Keratinocyte (primary cell): Measurements from ENCODE around the gene AFF2. TPM values are rescaled to one million over a fixed set of nuclear protein-coding genes. Genes with fewer than 3 reads are reported as not detected.

ENCODE experiments used
- DNase-seq: peaks from one replicate; pipeline ENCODE4 v3.0.0-alpha.2; 2011; ENCODE audit warnings: low read depth, missing footprints, low spot score
- FAIRE-seq: peaks from 2 replicates; lab custom pipeline; 2011; peaks lifted over from hg19 to GRCh38; lab: Jason Lieb, UNC
- H2AFZ ChIP-seq: 2 replicates; pipeline ENCODE4 v1.6.0; 2012; ENCODE audit warnings: low read length, control low read depth, inconsistent platforms; ENCODE audit not compliant: control insufficient read depth
- H3K27ac ChIP-seq: 2 replicates; pipeline ENCODE4 v1.5.1; 2011; ENCODE audit warnings: low read length; ENCODE audit not compliant: control insufficient read depth, insufficient read depth
- H3K27me3 ChIP-seq: 3 replicates; pipeline ENCODE4 v1.6.0; 2011; ENCODE audit warnings: low read length; ENCODE audit not compliant: control insufficient read depth, insufficient read depth; ENCODE audit errors: extremely low read depth
- H3K36me3 ChIP-seq, 2 experiments: 2 replicates in 1 of 2; 3 replicates in 1 of 2; pipeline ENCODE4 v1.5.1; 2011; ENCODE audit warnings: low read length in 2 of 2, mild to moderate bottlenecking in 1 of 2; ENCODE audit not compliant: control insufficient read depth in 2 of 2, insufficient read depth in 2 of 2; ENCODE audit errors: extremely low read depth in 1 of 2
- H3K4me1 ChIP-seq: 3 replicates; pipeline ENCODE4 v1.5.1; 2011; ENCODE audit warnings: low read length; ENCODE audit not compliant: control insufficient read depth, insufficient read depth; ENCODE audit errors: extremely low read depth
- H3K4me2 ChIP-seq: 3 replicates; pipeline ENCODE4 v1.6.0; 2011; ENCODE audit warnings: low read depth, low read length; ENCODE audit not compliant: control insufficient read depth, insufficient read depth; ENCODE audit errors: extremely low read depth
- H3K4me3 ChIP-seq, 3 experiments: fragments of 200-600 bp in 1 of 3; sonication (generic) in 1 of 3; 2 replicates in 2 of 3; 3 replicates in 1 of 3; pipeline ENCODE4 v1.5.1; 2011 to 2016; ENCODE audit warnings: low read length in 3 of 3, mild to moderate bottlenecking in 3 of 3, control low read depth in 2 of 3, inconsistent platforms in 1 of 3, low read depth in 1 of 3, mixed read lengths in 1 of 3, mixed run types in 1 of 3, moderate library complexity in 1 of 3; ENCODE audit not compliant: control insufficient read depth in 2 of 3, insufficient read depth in 2 of 3; ENCODE audit errors: extremely low read depth in 1 of 3
- H3K79me2 ChIP-seq: 2 replicates; pipeline ENCODE4 v1.6.0; 2012; ENCODE audit warnings: low read length; ENCODE audit not compliant: control insufficient read depth, insufficient read depth
- H3K9ac ChIP-seq: 3 replicates; pipeline ENCODE4 v1.6.0; 2011; ENCODE audit warnings: low read length; ENCODE audit not compliant: control insufficient read depth, insufficient read depth; ENCODE audit errors: extremely low read depth
- H3K9me1 ChIP-seq: 3 replicates; pipeline ENCODE4 v1.6.0; 2011; ENCODE audit warnings: low read length; ENCODE audit not compliant: control insufficient read depth, insufficient read depth; ENCODE audit errors: extremely low read depth
- H3K9me3 ChIP-seq: 2 replicates; pipeline ENCODE4 v1.5.1; 2012; ENCODE audit warnings: low read depth, low read length; ENCODE audit not compliant: control insufficient read depth
- H4K20me1 ChIP-seq: 3 replicates; pipeline ENCODE4 v1.6.0; 2011; ENCODE audit warnings: low read length; ENCODE audit not compliant: control insufficient read depth, insufficient read depth; ENCODE audit errors: extremely low read depth
- EZH2 ChIP-seq: IDR thresholded peaks from one replicate; pipeline ENCODE4 v1.6.1; 2012; ENCODE audit warnings: inconsistent platforms, mild to moderate bottlenecking, low read length, moderate library complexity
- dilution Hi-C: fragments of 300-500 bp; cut with MboI; formaldehyde crosslinking; loops from one replicate; pipeline ENCODE4 v1.7.0; 2020; ENCODE audit warnings: low sequenced_read_pairs; ENCODE audit not compliant: extremely low pct_ligation_motif_present
- polyA plus RNA-seq, 5 experiments: library from polyadenylated mRNA; depleted of rRNA in 3 of 5; stranded (reverse) in 3 of 5; stranded (forward) in 1 of 5; unstranded in 1 of 5; fragments of >200 nt; gene quantifications; 1 replicate in 1 of 5; 2 replicates in 3 of 5; 3 replicates in 1 of 5; pipeline versions ENCODE4 v1.2.1 to v1.2.3, GENCODE V29; 2011 to 2012; ENCODE audit warnings: missing spikeins in 2 of 5, low read depth in 1 of 5, low replicate concordance in 1 of 5
- TF ChIP-seq, protein P1 (sequence below), 3 experiments: IDR thresholded peaks in 1 of 3; conservative IDR thresholded peaks in 1 of 3; optimal IDR thresholded peaks in 1 of 3; 2 replicates in 2 of 3; 3 replicates in 1 of 3; pipeline versions ENCODE3 to v1.5.1; 2011; ENCODE audit warnings: low read length in 3 of 3, mild to moderate bottlenecking in 3 of 3, moderate library complexity in 2 of 3, control low read depth in 1 of 3, inconsistent platforms in 1 of 3; ENCODE audit not compliant: insufficient read depth in 2 of 3; ENCODE audit errors: extremely low read depth in 1 of 3

AFF2 gene
- polyA plus RNA-seq, 1 donor (not counting 4 experiments of a cell fraction or from before 2014, with no cell fraction given): 0.01 TPM

DNA sequence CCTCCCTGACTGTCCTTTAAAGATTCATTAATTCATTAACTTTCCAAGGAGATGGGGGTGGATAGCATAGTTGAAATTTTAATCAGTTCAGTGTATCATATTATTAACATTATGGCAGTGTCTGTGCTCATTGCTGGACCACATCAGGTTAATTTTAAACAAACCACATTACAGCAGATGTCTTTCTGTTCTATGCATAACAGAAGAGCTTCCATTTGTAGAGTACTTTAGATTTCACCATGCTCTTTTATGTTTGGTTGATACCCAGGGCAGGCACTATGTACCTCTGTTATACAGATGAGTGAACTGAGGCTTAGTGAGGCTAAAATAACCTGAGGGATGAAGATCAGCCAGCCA is 41.1 kb downstream of the AFF2 start:
- Histone ChIP-seq H3K9me1 (no peaks in the 10 kb centered on the region), H2AFZ (no peak overlapping the region), H3K36me3 (no peaks in the 10 kb centered on the region), H4K20me1 (no peaks in the 10 kb centered on the region), H3K9me3 (no peaks in the 10 kb centered on the region), H3K79me2 (no peaks in the 10 kb centered on the region), H3K9ac (no peak overlapping the region), H3K4me3 (no peak overlapping the region), H3K4me2 (no peak overlapping the region), H3K27me3 (no peaks in the 10 kb centered on the region), H3K27ac (no peak overlapping the region), H3K4me1 (no peaks in the 10 kb centered on the region)
- FAIRE-seq (no peak), DNase-seq (no peak)
- dilution Hi-C loops: no loop called here
- TF ChIP-seq, protein P1, sequence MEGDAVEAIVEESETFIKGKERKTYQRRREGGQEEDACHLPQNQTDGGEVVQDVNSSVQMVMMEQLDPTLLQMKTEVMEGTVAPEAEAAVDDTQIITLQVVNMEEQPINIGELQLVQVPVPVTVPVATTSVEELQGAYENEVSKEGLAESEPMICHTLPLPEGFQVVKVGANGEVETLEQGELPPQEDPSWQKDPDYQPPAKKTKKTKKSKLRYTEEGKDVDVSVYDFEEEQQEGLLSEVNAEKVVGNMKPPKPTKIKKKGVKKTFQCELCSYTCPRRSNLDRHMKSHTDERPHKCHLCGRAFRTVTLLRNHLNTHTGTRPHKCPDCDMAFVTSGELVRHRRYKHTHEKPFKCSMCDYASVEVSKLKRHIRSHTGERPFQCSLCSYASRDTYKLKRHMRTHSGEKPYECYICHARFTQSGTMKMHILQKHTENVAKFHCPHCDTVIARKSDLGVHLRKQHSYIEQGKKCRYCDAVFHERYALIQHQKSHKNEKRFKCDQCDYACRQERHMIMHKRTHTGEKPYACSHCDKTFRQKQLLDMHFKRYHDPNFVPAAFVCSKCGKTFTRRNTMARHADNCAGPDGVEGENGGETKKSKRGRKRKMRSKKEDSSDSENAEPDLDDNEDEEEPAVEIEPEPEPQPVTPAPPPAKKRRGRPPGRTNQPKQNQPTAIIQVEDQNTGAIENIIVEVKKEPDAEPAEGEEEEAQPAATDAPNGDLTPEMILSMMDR (optimal IDR thresholded peaks at IDR 0.05 in 1 of 3, IDR thresholded peaks at IDR 0.05 in 1 of 3, conservative IDR thresholded peaks at IDR 0.05 in 1 of 3; ENCODE audit: extremely low read depth in 1 of 3, insufficient read depth in 2 of 3, low read length in 3 of 3): no peak
- no peak for TF ChIP-seq EZH2

DNA sequence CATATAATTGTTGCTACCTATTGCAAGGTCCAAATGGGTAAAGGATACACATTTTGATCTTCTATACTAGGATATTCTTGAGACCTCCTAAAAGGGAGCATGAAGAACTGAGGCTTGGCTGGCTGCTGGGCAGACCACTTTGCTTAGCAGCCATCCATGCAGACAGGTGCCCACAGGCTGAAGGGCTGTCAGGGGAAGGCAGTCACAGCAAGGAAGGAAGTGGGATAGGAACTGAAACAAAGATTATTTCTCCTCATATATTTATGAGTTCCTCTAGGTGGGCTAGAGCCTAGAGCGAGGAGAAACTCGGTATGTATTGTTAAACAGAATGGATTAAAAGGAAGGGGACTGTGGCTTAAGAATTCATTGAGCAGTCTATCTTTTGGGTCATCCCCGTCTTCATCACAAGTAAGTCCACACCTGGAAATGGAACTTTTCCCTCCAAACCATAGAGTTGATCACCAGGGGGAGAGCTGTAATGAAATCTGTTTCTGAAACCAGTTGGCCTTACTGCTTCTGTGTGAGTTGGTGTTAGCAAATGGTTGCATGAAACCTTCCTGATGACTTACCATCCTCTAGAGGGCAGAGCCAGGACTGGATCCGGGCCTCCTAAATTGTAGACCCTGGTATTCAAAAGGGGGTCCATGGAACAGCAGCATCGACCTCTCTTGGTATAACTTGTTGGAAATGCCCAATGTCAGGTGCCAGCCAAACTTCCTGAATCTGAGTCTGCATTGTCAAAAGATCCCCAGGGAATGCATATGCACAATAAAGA is 42.3 kb downstream of the AFF2 start:
- Histone ChIP-seq H2AFZ (no peak overlapping the region), H3K4me1 (no peaks in the 10 kb centered on the region), H3K4me2 (no peak overlapping the region), H3K9ac (no peak overlapping the region), H3K36me3 (no peaks in the 10 kb centered on the region), H3K9me1 (no peaks in the 10 kb centered on the region), H3K4me3 (no peak overlapping the region), H4K20me1 (no peaks in the 10 kb centered on the region), H3K79me2 (no peaks in the 10 kb centered on the region), H3K27ac (no peak overlapping the region), H3K9me3 (no peaks in the 10 kb centered on the region), H3K27me3 (no peaks in the 10 kb centered on the region)
- DNase-seq: no peak
- dilution Hi-C loops: no loop called here
- FAIRE-seq: no peak
- TF ChIP-seq, protein P1 (optimal IDR thresholded peaks at IDR 0.05 in 1 of 3, IDR thresholded peaks at IDR 0.05 in 1 of 3, conservative IDR thresholded peaks at IDR 0.05 in 1 of 3; ENCODE audit: extremely low read depth in 1 of 3, insufficient read depth in 2 of 3, low read length in 3 of 3): no peak
- TF ChIP-seq EZH2: no peak
